GM12878 (cell line): Measurements from ENCODE around the gene PNLDC1. TPM values are rescaled to one million over a fixed set of nuclear protein-coding genes. Genes with fewer than 3 reads are reported as not detected.

ENCODE experiments used
- ATAC-seq: fragments of 200-7000 bp; cut with Tn5 transposase; 3 replicates; pipeline ENCODE4 v1.9.1; 2020; ENCODE audit warnings: mild to moderate bottlenecking, moderate library complexity
- BruUV-seq: library from RNA; stranded (reverse); fragments of 400-500 nt; replicated peaks from 2 replicates; lab custom pipeline; 2021; lab: Mats Ljungman, UMichigan
- CTCF ChIA-PET: fragments of 300-600 bp; sonication (Branson Sonifier 250); formaldehyde crosslinking; extraction: SDS; loops from one replicate; lab custom pipeline; 2021; ENCODE audit warnings: inconsistent platforms; lab: Yijun Ruan, JAX
- POLR2A ChIA-PET: fragments of 350-600 bp; formaldehyde crosslinking; extraction: SDS; loops from one replicate; lab custom pipeline; 2021; ENCODE audit warnings: inconsistent platforms; lab: Charles Lee
- RAD21 ChIA-PET: fragments of 300-600 bp; sonication (Branson Sonifier 250); formaldehyde crosslinking; loops from one replicate; lab custom pipeline; 2023; ENCODE audit warnings: antibody characterized with exemption; ENCODE audit not compliant: unreplicated experiment; lab: Charles Lee
- SMC1A ChIA-PET: fragments of 300-600 bp; sonication (Branson Sonifier 250); formaldehyde crosslinking; loops from one replicate; lab custom pipeline; 2023; ENCODE audit not compliant: unreplicated experiment, uncharacterized antibody; lab: Charles Lee
- DNase-seq: peaks from one replicate; pipeline ENCODE4 v3.0.0-alpha.2; 2011; ENCODE audit warnings: low read depth, low spot score
- FAIRE-seq: peaks from 3 replicates; lab custom pipeline; 2011; peaks lifted over from hg19 to GRCh38; lab: Jason Lieb, UNC
- H2AFZ ChIP-seq: 2 replicates; pipeline ENCODE4 v1.6.0; 2011; ENCODE audit warnings: low read depth, low read length, control low read depth; ENCODE audit not compliant: control insufficient read depth
- H3K27ac ChIP-seq: 2 replicates; pipeline ENCODE4 v1.5.1; 2011; ENCODE audit warnings: control low read depth; ENCODE audit not compliant: control insufficient read depth, insufficient read depth
- H3K27me3 ChIP-seq, 2 experiments: replicated peaks in 1 of 2; 2 replicates each; pipeline versions ENCODE4 v1.6.0 to v1.6.1; 2011; ENCODE audit warnings: low read length in 1 of 2; ENCODE audit not compliant: control insufficient read depth in 2 of 2, insufficient read depth in 2 of 2
- H3K36me3 ChIP-seq, 2 experiments: 2 replicates each; pipeline ENCODE4 v1.5.1; 2011; ENCODE audit warnings: low read length in 1 of 2; ENCODE audit not compliant: control insufficient read depth in 2 of 2, insufficient read depth in 2 of 2
- H3K4me1 ChIP-seq: 2 replicates; pipeline ENCODE4 v1.6.1; 2011; ENCODE audit warnings: mild to moderate bottlenecking, low read length, moderate library complexity, mixed read lengths; ENCODE audit not compliant: control insufficient read depth, insufficient read depth
- H3K4me2 ChIP-seq: 2 replicates; pipeline ENCODE4 v1.6.0; 2011; ENCODE audit warnings: control low read depth; ENCODE audit not compliant: control insufficient read depth, insufficient read depth
- H3K4me3 ChIP-seq: fragments of 200-600 bp; sonication (generic); 2 replicates; pipeline ENCODE4 v1.5.1; 2016
- H3K79me2 ChIP-seq: 2 replicates; pipeline ENCODE4 v1.6.0; 2011; ENCODE audit warnings: low read length; ENCODE audit not compliant: control insufficient read depth, insufficient read depth
- H3K9ac ChIP-seq: 2 replicates; pipeline ENCODE4 v1.8.0; 2011; ENCODE audit warnings: low read length, control low read depth, mixed read lengths; ENCODE audit not compliant: control insufficient read depth, insufficient read depth
- H3K9me3 ChIP-seq: replicated peaks from 3 replicates; pipeline ENCODE4 v1.5.1; 2011; ENCODE audit warnings: mild to moderate bottlenecking, low read length; ENCODE audit not compliant: control insufficient read depth, insufficient read depth
- H4K20me1 ChIP-seq: 2 replicates; pipeline ENCODE4 v1.6.0; 2011; ENCODE audit not compliant: control insufficient read depth, insufficient read depth
- CBFB ChIP-seq: IDR thresholded peaks from 2 replicates; pipeline ENCODE4 v1.6.1; 2016; ENCODE audit warnings: antibody characterized with exemption, low read depth
- CEBPB ChIP-seq, 2 experiments: fragments of 150-350 bp in 1 of 2; IDR thresholded peaks; 2 replicates each; pipeline ENCODE4 v1.6.1; 2012 to 2014; ENCODE audit warnings: low read depth in 2 of 2, low read length in 2 of 2, borderline replicate concordance in 1 of 2, inconsistent platforms in 1 of 2
- CEBPZ ChIP-seq: fragments of 150-350 bp; IDR thresholded peaks from 2 replicates; pipeline ENCODE4 v1.6.1; 2016; ENCODE audit warnings: low read depth, low read length
- E2F4 ChIP-seq: IDR thresholded peaks from 2 replicates; pipeline ENCODE4 v1.6.1; 2012; ENCODE audit warnings: low read depth, low read length, improper control_type of control experiment
- EGR1 ChIP-seq, 2 experiments: IDR thresholded peaks; 1 replicate in 1 of 2; 2 replicates in 1 of 2; pipeline ENCODE4 v1.6.1; 2011 to 2012; ENCODE audit warnings: low read depth in 2 of 2, low read length in 2 of 2, borderline replicate concordance in 1 of 2, mild to moderate bottlenecking in 1 of 2, moderate library complexity in 1 of 2
- EP300 ChIP-seq, 2 experiments: fragments of 150-350 bp in 1 of 2; IDR thresholded peaks; 2 replicates each; pipeline ENCODE4 v1.6.1; 2011 to 2012; ENCODE audit warnings: low read depth in 2 of 2, low read length in 2 of 2, borderline replicate concordance in 1 of 2, improper control_type of control experiment in 1 of 2, inconsistent platforms in 1 of 2; ENCODE audit not compliant: control insufficient read depth in 1 of 2
- EZH2 ChIP-seq: IDR thresholded peaks from 2 replicates; pipeline ENCODE4 v1.6.1; 2012; ENCODE audit warnings: low read depth, mild to moderate bottlenecking, control low read depth, inconsistent platforms, low read length, borderline replicate concordance; ENCODE audit not compliant: control insufficient read depth
- GABPA ChIP-seq: IDR thresholded peaks from 2 replicates; pipeline ENCODE4 v1.6.1; 2014; ENCODE audit warnings: antibody characterized with exemption, low read depth, mild to moderate bottlenecking, inconsistent platforms
- NRF1 ChIP-seq: conservative IDR thresholded peaks from 2 replicates; pipeline ENCODE4 v1.6.1; 2011; ENCODE audit warnings: mild to moderate bottlenecking, low read depth, low read length, improper control_type of control experiment
- POLR2AphosphoS5 ChIP-seq: IDR thresholded peaks from 2 replicates; pipeline ENCODE4 v1.6.1; 2011; ENCODE audit warnings: mild to moderate bottlenecking, low read length, inconsistent platforms
- POU2F2 ChIP-seq: IDR thresholded peaks from 3 replicates; pipeline ENCODE4 v1.6.1; 2011; ENCODE audit warnings: low read depth, mild to moderate bottlenecking, low read length, borderline replicate concordance
- SMARCA5 ChIP-seq: fragments of 450-650 bp; IDR thresholded peaks from 2 replicates; pipeline ENCODE4 v1.6.1; 2017; ENCODE audit warnings: mild to moderate bottlenecking
- SRF ChIP-seq, 2 experiments: IDR thresholded peaks; 2 replicates each; pipeline ENCODE4 v1.6.1; 2011; ENCODE audit warnings: low read depth in 2 of 2, low read length in 2 of 2, mild to moderate bottlenecking in 1 of 2, moderate library complexity in 1 of 2
- ZNF207 ChIP-seq: fragments of 450-650 bp; IDR thresholded peaks from 2 replicates; pipeline ENCODE4 v1.6.1; 2014; ENCODE audit warnings: antibody characterized with exemption, mild to moderate bottlenecking, borderline replicate concordance
- ZNF384 ChIP-seq: IDR thresholded peaks from 2 replicates; pipeline ENCODE4 v1.6.1; 2012; ENCODE audit warnings: low read depth, mild to moderate bottlenecking, low read length, improper control_type of control experiment, borderline replicate concordance
- WGBS: methylation state at CpG from one replicate; pipeline ENCODE4 v1.1.6; 2016; ENCODE audit warnings: low lambda C conversion rate; ENCODE audit not compliant: insufficient replicate concordance, insufficient coverage; ENCODE audit errors: missing lambda C conversion rate; 5-methylcytosine and 5-hydroxymethylcytosine counted together
- in situ Hi-C: fragments of 300-500 bp; cut with MboI; formaldehyde crosslinking; loops from 9 replicates; pipeline ENCODE4 v1.14.3; 2018; ENCODE audit warnings: mixed read lengths
- intact Hi-C: fragments of 100-400 bp; cut with micrococcal nuclease; formaldehyde crosslinking; loops from one replicate; pipeline ENCODE4 v1.14.2; 2022; ENCODE audit not compliant: unreplicated experiment
- polyA plus RNA-seq, 11 experiments: library from polyadenylated mRNA; depleted of rRNA in 4 of 11; unstranded in 6 of 11; stranded (reverse) in 5 of 11; fragments of >200 nt; fragmentation: Nextera tagmentation in 4 of 11; fragmentation: Illumina TruSeq in 1 of 11; extraction: Ambion mirVana in 4 of 11; extraction: Trizol in 1 of 11; gene quantifications; 1 replicate in 1 of 11; 2 replicates in 10 of 11; pipeline versions ENCODE4 v1.2.1 to v1.2.3, GENCODE V29; 2011 to 2016; ENCODE audit warnings: inconsistent platforms in 2 of 11, missing spikeins in 2 of 11, low read depth in 1 of 11
- total RNA-seq, 4 experiments: library from RNA; depleted of rRNA in 3 of 4; stranded (reverse); fragments of >200 nt in 3 of 4; fragmentation: Illumina TruSeq in 1 of 4; extraction: Trizol in 1 of 4; gene quantifications; 2 replicates each; pipeline versions ENCODE4 v1.2.1 to v1.2.3, GENCODE V29; 2013 to 2021
- TF ChIP-seq, protein P1 (sequence below): IDR thresholded peaks from 2 replicates; pipeline ENCODE4 v1.6.1; 2012; ENCODE audit warnings: low read depth, low read length, improper control_type of control experiment

Gene PNLDC1
- total and polyA plus RNA-seq, 10 of the 15 experiments (the other 5 are each of a cell fraction or from before 2014, with no cell fraction given): 0.06 to 0.25 (median 0.09) TPM; not detected in 2

GRCh38 chr6:159807150-159807858 lies 7.2 kb downstream of the PNLDC1 start (continued):
- TF ChIP-seq, protein P1, sequence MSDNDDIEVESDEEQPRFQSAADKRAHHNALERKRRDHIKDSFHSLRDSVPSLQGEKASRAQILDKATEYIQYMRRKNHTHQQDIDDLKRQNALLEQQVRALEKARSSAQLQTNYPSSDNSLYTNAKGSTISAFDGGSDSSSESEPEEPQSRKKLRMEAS: no peak

- WGBS: 97% methylated on average over 6 of the region's 6 CpGs
- BruUV-seq: no TSS peak
- TF ChIP-seq CEBPB (IDR thresholded peaks at IDR 0.05; ENCODE audit: borderline replicate concordance in 1 of 2, low read depth in 2 of 2, low read length in 2 of 2) (no peak), GABPA (no peak), NRF1 (no peak), SMARCA5 (no peak), CEBPZ (no peak), ZNF207 (no peak), ZNF384 (no peak), EGR1 (IDR thresholded peaks at IDR 0.05; ENCODE audit: borderline replicate concordance in 1 of 2, low read depth in 2 of 2, low read length in 2 of 2) (no peak), EP300 (IDR thresholded peaks at IDR 0.05; ENCODE audit: borderline replicate concordance in 1 of 2, control insufficient read depth in 1 of 2, low read depth in 2 of 2, low read length in 2 of 2) (no peak), SRF (IDR thresholded peaks at IDR 0.05; ENCODE audit: low read depth in 2 of 2, low read length in 2 of 2) (no peak), POU2F2 (no peak), EZH2 (no peak), POLR2AphosphoS5 (no peak), CBFB (no peak), E2F4 (no peak)
Observed at GRCh38 chr6:159808647-159809046, 8.6 kb downstream of the PNLDC1 start.

More at GRCh38 chr6:159808647-159809046, 8.6 kb downstream of the PNLDC1 start:
- FAIRE-seq (no peak), DNase-seq (no peak), ATAC-seq (no peak)
- Histone ChIP-seq H3K27ac (no peak overlapping the region), H3K4me2 (no peak overlapping the region), H2AFZ (peak overlapping the region; percentile 48; the same call in 1 of the 2 replicates), H3K27me3 (no peaks in the 10 kb centered on the region), H3K9me3 (no peaks in the 10 kb centered on the region), H3K9ac (no peak overlapping the region; the same call in 1 of the 2 replicates), H4K20me1 (no peaks in the 10 kb centered on the region), H3K79me2 (no peaks in the 10 kb centered on the region), H3K4me1 (no peaks in the 10 kb centered on the region), H3K36me3 (no peaks in the 10 kb centered on the region), H3K4me3 (no peak overlapping the region)
- ChIA-PET CTCF (interaction anchor here (0.6 kb wide), 1 partner anchor 633 kb away, joined by 3 read pairs; no protein-coding TSS in a partner anchor), POLR2A (no interaction called here), SMC1A (interaction anchor here (1.2 to 2.7 kb wide), 2 partner anchors 18 to 21 kb away, joined by 3 to 11 read pairs; partner anchors contain the start of gene MRPL18), RAD21 (interaction anchor here (1.2 kb wide), 1 partner anchor 17 kb away, joined by 3 read pairs; no protein-coding TSS in a partner anchor)
- intact Hi-C loops (no loop called here), in situ Hi-C loops (no loop called here)
